ENCODE results near the gene HFE. TPM values are rescaled to one million over a fixed set of nuclear protein-coding genes. Genes with fewer than 3 reads are reported as not detected.

The HFE gene
- total RNA-seq, 4 donors from 2014 or later: 2.1 to 4.2 (median 3.6) TPM

DNA sequence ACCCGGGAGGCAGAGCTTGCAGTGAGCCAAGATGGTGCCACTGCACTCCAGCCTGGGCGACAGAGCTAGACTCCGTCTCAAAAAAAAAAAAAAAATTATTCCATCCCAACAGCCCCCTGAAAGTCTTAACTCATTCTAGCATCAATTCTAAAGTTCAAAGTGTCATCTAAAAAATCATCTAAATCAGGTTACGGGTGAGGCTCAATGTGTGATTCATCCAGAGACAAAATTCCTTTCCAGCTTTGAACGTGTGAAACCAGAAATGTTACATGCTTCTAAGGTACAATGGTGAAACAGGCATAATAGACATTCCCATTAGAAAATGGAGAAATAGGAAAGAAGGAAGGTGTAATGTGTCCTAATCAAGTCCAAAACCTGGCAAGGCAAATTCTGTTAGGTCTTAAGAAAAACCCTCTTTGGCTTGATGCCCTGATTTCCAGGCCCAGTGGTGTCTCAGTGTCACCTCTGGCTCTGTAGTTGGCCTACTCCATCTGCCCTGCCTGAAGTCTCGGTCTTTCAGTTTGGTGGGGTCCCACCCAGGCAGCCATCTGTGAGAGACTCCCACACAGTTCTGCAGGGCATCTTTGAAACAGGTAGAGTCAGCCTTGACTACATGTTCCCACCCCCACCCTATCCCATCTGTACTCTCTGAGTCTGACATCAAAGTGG is 43.5 kb downstream of the HFE start:
- no peak for TF ChIP-seq EP300 (IDR thresholded peaks at IDR 0.05)
- TF ChIP-seq, protein P1, sequence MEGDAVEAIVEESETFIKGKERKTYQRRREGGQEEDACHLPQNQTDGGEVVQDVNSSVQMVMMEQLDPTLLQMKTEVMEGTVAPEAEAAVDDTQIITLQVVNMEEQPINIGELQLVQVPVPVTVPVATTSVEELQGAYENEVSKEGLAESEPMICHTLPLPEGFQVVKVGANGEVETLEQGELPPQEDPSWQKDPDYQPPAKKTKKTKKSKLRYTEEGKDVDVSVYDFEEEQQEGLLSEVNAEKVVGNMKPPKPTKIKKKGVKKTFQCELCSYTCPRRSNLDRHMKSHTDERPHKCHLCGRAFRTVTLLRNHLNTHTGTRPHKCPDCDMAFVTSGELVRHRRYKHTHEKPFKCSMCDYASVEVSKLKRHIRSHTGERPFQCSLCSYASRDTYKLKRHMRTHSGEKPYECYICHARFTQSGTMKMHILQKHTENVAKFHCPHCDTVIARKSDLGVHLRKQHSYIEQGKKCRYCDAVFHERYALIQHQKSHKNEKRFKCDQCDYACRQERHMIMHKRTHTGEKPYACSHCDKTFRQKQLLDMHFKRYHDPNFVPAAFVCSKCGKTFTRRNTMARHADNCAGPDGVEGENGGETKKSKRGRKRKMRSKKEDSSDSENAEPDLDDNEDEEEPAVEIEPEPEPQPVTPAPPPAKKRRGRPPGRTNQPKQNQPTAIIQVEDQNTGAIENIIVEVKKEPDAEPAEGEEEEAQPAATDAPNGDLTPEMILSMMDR (IDR thresholded peaks at IDR 0.05): no peak
- TF ChIP-seq POLR2A (IDR thresholded peaks at IDR 0.05): no peak
- TF ChIP-seq POLR2AphosphoS5 (IDR thresholded peaks at IDR 0.05): no peak
- H3K9me3 ChIP-seq: no peaks in the 10 kb centered on the region
- H3K36me3 ChIP-seq: peaks cover 9% of the 10 kb centered on the region
- peak overlapping the region; percentile 38 for H3K27ac ChIP-seq
- no peak overlapping the region for H3K4me3 ChIP-seq
- peaks cover 33% of the 10 kb centered on the region for H3K4me1 ChIP-seq
- 84% methylated on average over 6 of the region's 6 CpGs for WGBS
- no peak for DNase-seq (ENCODE audit: low spot score in 2 of 2)
- H3K27me3 ChIP-seq: no peaks in the 10 kb centered on the region

DNA sequence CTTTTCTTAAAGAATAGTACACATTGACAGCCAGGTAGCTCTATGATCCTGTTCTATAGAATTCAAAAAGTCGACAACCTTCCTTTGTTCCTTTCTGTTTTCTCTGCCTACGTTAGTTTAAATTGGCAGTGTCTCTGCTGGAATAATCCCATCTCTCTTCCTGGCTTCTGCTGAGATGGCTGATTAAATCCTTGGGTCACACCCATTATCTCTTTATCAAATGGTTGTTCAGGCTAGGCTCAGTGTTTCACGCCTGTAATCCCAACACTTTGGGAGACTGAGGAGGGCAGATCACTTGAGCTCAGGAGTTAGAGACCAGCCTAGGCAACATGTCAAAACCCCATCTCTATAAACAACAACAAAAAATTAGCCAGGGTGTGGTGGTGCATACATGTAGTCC is 44.4 kb downstream of the HFE start:
- no peak overlapping the region for H3K4me3 ChIP-seq
- TF ChIP-seq POLR2A (IDR thresholded peaks at IDR 0.05) (no peak), EP300 (IDR thresholded peaks at IDR 0.05) (no peak), POLR2AphosphoS5 (IDR thresholded peaks at IDR 0.05) (no peak)
- TF ChIP-seq, protein P1 (IDR thresholded peaks at IDR 0.05): no peak
- H3K27ac ChIP-seq: peak overlapping the region; percentile 38
- WGBS: 60% methylated on average over 3 of the region's 3 CpGs
- peaks cover 29% of the 10 kb centered on the region for H3K4me1 ChIP-seq
- no peaks in the 10 kb centered on the region for H3K27me3 ChIP-seq
- peaks cover 9% of the 10 kb centered on the region for H3K36me3 ChIP-seq
- DNase-seq (ENCODE audit: low spot score in 2 of 2): no peak
- no peaks in the 10 kb centered on the region for H3K9me3 ChIP-seq

DNA sequence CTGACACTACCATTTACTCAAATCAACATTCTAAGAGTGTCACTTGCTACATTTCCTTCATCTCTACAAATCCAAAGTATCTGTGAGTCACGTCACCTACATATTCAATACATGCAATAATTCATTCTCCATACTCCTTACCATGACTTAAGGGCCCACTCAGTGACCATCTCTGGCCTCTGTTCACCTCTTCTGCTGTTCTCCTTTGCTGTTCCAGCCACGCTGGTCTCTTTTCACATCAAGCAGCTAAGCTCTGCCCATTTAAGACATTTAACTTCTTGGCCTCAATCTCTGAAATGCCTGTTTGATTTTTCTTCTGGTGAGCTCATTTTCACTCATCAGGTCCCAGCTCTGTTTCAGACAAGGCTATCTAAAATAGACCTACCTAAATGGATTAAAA is 46.5 kb downstream of the HFE start:
- H3K36me3 ChIP-seq: peaks cover 9% of the 10 kb centered on the region

DNA sequence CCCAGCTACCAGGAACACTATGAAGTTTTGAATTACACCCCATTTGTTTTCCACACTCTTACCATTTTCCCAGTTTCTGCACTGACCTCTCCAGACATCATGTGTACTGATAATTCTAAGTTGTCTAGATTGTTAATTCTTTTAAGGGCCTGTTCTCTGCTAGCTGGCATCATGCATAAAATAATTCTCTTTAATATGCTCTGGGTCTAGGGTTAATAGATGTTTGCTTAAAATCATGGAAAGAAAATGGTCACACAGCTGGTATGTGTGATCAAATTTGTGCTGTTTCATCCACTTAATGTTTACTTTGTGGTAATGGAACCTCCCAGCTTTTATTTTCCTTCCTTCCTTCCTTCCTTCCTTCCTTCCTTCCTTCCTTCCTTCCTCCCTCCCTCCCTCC is 49.1 kb downstream of the HFE start:
- H3K9me3 ChIP-seq: no peaks in the 10 kb centered on the region
- TF ChIP-seq EP300 (IDR thresholded peaks at IDR 0.05): no peak
- TF ChIP-seq POLR2A (IDR thresholded peaks at IDR 0.05): no peak
- no peak for TF ChIP-seq POLR2AphosphoS5 (IDR thresholded peaks at IDR 0.05)
- TF ChIP-seq, protein P1 (IDR thresholded peaks at IDR 0.05): no peak
- DNase-seq (ENCODE audit: low spot score in 2 of 2): no peak
- no peak overlapping the region for H3K4me3 ChIP-seq
- H3K36me3 ChIP-seq: peaks cover under 1% of the 10 kb centered on the region
- H3K27ac ChIP-seq: no peak overlapping the region
- H3K4me1 ChIP-seq: no peaks in the 10 kb centered on the region
- H3K27me3 ChIP-seq: no peaks in the 10 kb centered on the region

More for the DNA sequence above, 46.5 kb downstream of the HFE start:
- WGBS: 95% methylated on average over 2 of the region's 2 CpGs
- Histone ChIP-seq H3K4me1 (peaks cover 10% of the 10 kb centered on the region), H3K4me3 (no peak overlapping the region), H3K9me3 (no peaks in the 10 kb centered on the region), H3K27ac (no peak overlapping the region), H3K27me3 (no peaks in the 10 kb centered on the region)
- no peak for DNase-seq (ENCODE audit: low spot score in 2 of 2)
- TF ChIP-seq, protein P1 (IDR thresholded peaks at IDR 0.05): no peak
- TF ChIP-seq EP300 (IDR thresholded peaks at IDR 0.05) (no peak), POLR2A (IDR thresholded peaks at IDR 0.05) (no peak), POLR2AphosphoS5 (IDR thresholded peaks at IDR 0.05) (no peak)

DNA sequence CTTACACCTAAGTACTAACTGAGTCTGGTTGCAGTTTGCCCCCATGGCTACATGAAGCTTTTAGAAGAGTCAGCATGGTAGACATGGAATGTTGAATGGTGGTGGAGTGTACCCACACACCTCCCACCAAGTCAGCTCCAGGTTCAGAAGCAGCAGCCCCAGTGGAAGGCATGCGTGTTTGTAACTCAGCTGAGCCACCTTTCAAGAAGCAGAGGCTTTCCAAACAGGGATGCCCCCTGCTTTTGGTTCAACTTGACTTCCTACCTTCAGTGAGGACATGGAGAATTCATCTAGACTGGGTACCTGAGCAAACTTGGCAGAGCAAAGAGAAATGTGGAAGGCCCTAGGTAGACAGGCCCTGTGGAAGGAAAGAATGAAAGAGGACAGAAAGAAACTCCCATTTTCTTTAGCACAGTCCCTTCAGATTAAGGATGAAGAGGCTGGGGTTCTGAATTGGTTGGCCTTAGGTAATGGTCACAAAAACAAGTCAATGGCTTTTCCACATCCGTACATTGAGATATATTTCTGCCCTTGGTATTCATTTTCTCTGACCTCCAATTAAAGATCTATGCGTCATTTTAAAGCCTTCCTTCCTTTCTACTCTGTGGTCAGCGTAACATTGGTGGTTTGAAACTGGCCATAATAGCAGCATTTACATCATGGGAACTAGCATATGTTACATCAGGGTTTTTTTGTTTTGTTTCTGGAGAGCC is 53.2 kb downstream of the HFE start:
- DNase-seq (ENCODE audit: low spot score in 2 of 2): no peak
- H3K27ac ChIP-seq: no peak overlapping the region
- TF ChIP-seq POLR2AphosphoS5 (IDR thresholded peaks at IDR 0.05): no peak
- TF ChIP-seq EP300 (IDR thresholded peaks at IDR 0.05): no peak
- TF ChIP-seq, protein P1 (IDR thresholded peaks at IDR 0.05): no peak
- no peak for TF ChIP-seq POLR2A (IDR thresholded peaks at IDR 0.05)
- no peaks in the 10 kb centered on the region for H3K27me3 ChIP-seq
- no peaks in the 10 kb centered on the region for H3K36me3 ChIP-seq
- H3K4me1 ChIP-seq: no peaks in the 10 kb centered on the region
- WGBS: 95% methylated on average over 4 of the region's 4 CpGs
- no peak overlapping the region for H3K4me3 ChIP-seq
- H3K9me3 ChIP-seq: no peaks in the 10 kb centered on the region

Data from suprapubic skin (tissue), 4 donors.